HepG2 (cell line): ENCODE data around the gene CCDC154. TPM values are rescaled to one million over a fixed set of nuclear protein-coding genes. Genes with fewer than 3 reads are reported as not detected.

ENCODE experiments used
- ARID2 ChIP-seq: sonication (generic); formaldehyde crosslinking; IDR thresholded peaks from 2 replicates; pipeline ENCODE4 v1.8.1; 2022; ENCODE audit warnings: mild to moderate bottlenecking, missing genetic modification reagents, borderline replicate concordance
- GATAD2A ChIP-seq: IDR thresholded peaks from 2 replicates; pipeline ENCODE4 v1.6.1; 2016
- JUN ChIP-seq: sonication (generic); formaldehyde crosslinking; IDR thresholded peaks from 2 replicates; pipeline ENCODE4 v1.4.0; 2020; ENCODE audit warnings: mild to moderate bottlenecking, missing genetic modification reagents
- KDM2A ChIP-seq: sonication (generic); formaldehyde crosslinking; IDR thresholded peaks from 2 replicates; pipeline ENCODE4 v1.4.0; 2020; ENCODE audit warnings: low read depth, missing genetic modification reagents, borderline replicate concordance
- KDM5B ChIP-seq: sonication (generic); formaldehyde crosslinking; IDR thresholded peaks from 2 replicates; pipeline ENCODE4 v1.4.0; 2020; ENCODE audit warnings: missing genetic modification reagents, mild to moderate bottlenecking, borderline replicate concordance
- KMT2B ChIP-seq: IDR thresholded peaks from 2 replicates; pipeline ENCODE4 v1.6.1; 2016; ENCODE audit warnings: missing genetic modification reagents, missing compliant biosample characterization
- NR1H2 ChIP-seq: sonication (generic); formaldehyde crosslinking; IDR thresholded peaks from 2 replicates; pipeline ENCODE4 v1.8.1; 2022; ENCODE audit warnings: low read depth, missing genetic modification reagents, borderline replicate concordance
- PHF8 ChIP-seq: sonication (generic); formaldehyde crosslinking; IDR thresholded peaks from 2 replicates; pipeline ENCODE4 v1.5.0; 2020; ENCODE audit warnings: missing genetic modification reagents
- ZBTB7B ChIP-seq: sonication (generic); formaldehyde crosslinking; IDR thresholded peaks from 2 replicates; pipeline ENCODE4 v1.4.0; 2020; ENCODE audit warnings: missing genetic modification reagents
- ZNF382 ChIP-seq: sonication (generic); formaldehyde crosslinking; IDR thresholded peaks from 2 replicates; pipeline ENCODE4 v1.5.0; 2020; ENCODE audit warnings: missing genetic modification reagents, mild to moderate bottlenecking, borderline replicate concordance
- ZNF567 ChIP-seq: sonication (generic); formaldehyde crosslinking; IDR thresholded peaks from 2 replicates; pipeline ENCODE4 v1.8.1; 2023; ENCODE audit warnings: mild to moderate bottlenecking, missing genetic modification reagents, borderline replicate concordance
- ZNF660 ChIP-seq: sonication (generic); formaldehyde crosslinking; IDR thresholded peaks from 2 replicates; pipeline ENCODE4 v1.5.1; 2020; ENCODE audit warnings: mild to moderate bottlenecking, low read depth, missing genetic modification reagents, borderline replicate concordance
- ZNF720 ChIP-seq: sonication (generic); formaldehyde crosslinking; IDR thresholded peaks from 2 replicates; pipeline ENCODE4 v1.4.0; 2020; ENCODE audit warnings: missing genetic modification reagents
- ZSCAN20 ChIP-seq: sonication (generic); formaldehyde crosslinking; IDR thresholded peaks from 2 replicates; pipeline ENCODE4 v1.4.0; 2020; ENCODE audit warnings: missing genetic modification reagents, mild to moderate bottlenecking, borderline replicate concordance
- ZSCAN31 ChIP-seq: sonication (generic); formaldehyde crosslinking; IDR thresholded peaks from 2 replicates; pipeline ENCODE4 v1.5.0; 2020; ENCODE audit warnings: low read depth, mild to moderate bottlenecking, missing genetic modification reagents
- polyA plus RNA-seq, 8 experiments: library from polyadenylated mRNA; depleted of rRNA in 3 of 8; stranded (reverse) in 7 of 8; unstranded in 1 of 8; fragments of >200 nt; fragmentation: Illumina TruSeq in 4 of 8; extraction: Trizol in 4 of 8; gene quantifications; 2 replicates each; pipeline versions ENCODE4 v1.2.1 to v1.2.3, GENCODE V29; 2011 to 2016; ENCODE audit warnings: low read depth in 4 of 8, missing spikeins in 1 of 8, mixed read lengths in 1 of 8; ENCODE audit not compliant: insufficient read depth in 1 of 8
- total RNA-seq, 5 experiments: library from RNA; depleted of rRNA; stranded (reverse); fragments of >200 nt; fragmentation: Illumina TruSeq; extraction: Trizol; gene quantifications; 2 replicates each; pipeline ENCODE4 v1.2.3, GENCODE V29; 2016; ENCODE audit warnings: low read depth in 1 of 5
- TF ChIP-seq, protein P1 (sequence below): sonication (generic); formaldehyde crosslinking; IDR thresholded peaks from 2 replicates; pipeline ENCODE4 v1.8.1; 2023; ENCODE audit warnings: mild to moderate bottlenecking, moderate library complexity, missing genetic modification reagents
- TF ChIP-seq, protein P2 (sequence below): sonication (generic); formaldehyde crosslinking; IDR thresholded peaks from 2 replicates; pipeline ENCODE4 v1.9.0; 2021; ENCODE audit warnings: missing genetic modification reagents, borderline replicate concordance
- TF ChIP-seq, protein P3 (sequence below): sonication (generic); formaldehyde crosslinking; IDR thresholded peaks from 2 replicates; pipeline ENCODE4 v1.5.0; 2020; ENCODE audit warnings: mild to moderate bottlenecking, low read depth, missing genetic modification reagents, borderline replicate concordance
- TF ChIP-seq, protein P4 (sequence below): sonication (generic); formaldehyde crosslinking; IDR thresholded peaks from 2 replicates; pipeline ENCODE4 v1.8.0; 2023; ENCODE audit warnings: mild to moderate bottlenecking, missing genetic modification reagents
- TF ChIP-seq, protein P5 (sequence below): sonication (generic); formaldehyde crosslinking; IDR thresholded peaks from 2 replicates; pipeline ENCODE4 v1.8.0; 2022; ENCODE audit warnings: missing genetic modification reagents, mild to moderate bottlenecking, borderline replicate concordance

The CCDC154 gene
- total and polyA plus RNA-seq, 2 of the 13 experiments (the other 11 are each of a cell fraction or from before 2014, with no cell fraction given): 0.92 to 1.5 TPM

DNA sequence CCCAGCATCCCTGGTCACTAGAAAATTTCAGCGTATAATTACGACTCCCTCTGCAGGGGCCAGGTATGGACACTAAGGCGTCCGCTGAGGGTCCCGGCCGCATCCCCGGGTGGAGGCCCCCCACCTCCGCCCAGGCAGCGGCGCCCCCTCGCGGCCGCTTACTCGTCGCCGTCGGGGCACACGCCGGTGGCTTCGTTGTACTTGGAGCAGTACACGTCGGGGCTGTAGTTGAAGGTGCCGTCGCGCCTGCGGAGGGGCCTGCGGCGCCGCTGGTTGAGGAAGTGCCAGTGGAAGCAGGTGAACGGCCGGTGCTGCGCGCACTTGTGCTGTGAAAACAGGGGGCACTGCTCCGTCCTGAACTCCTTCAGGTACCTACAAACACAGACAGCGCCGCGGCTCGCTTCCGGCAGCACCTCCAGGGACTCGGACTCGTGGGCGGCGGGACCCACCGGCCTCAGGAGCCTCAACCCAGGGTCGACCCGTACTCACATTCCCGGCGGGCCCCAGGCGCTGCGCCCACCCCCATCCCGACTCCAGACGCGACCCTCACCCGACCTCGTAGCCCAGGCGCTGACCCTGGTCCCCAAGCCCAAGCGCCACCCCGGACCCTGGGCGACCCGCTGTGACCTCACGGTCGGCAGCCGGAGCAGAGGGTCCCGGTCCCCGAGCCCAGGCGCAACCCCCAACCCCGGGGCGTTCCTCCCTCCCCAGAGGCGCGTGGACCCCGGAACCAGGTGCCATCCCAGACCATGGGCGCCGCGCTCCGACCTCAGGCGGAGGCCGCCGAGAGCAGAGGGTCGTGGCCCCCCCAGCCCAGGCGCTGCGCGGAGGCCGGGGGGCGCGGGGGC, 30.4 kb downstream of the CCDC154 start (continued):
- TF ChIP-seq, protein P1, sequence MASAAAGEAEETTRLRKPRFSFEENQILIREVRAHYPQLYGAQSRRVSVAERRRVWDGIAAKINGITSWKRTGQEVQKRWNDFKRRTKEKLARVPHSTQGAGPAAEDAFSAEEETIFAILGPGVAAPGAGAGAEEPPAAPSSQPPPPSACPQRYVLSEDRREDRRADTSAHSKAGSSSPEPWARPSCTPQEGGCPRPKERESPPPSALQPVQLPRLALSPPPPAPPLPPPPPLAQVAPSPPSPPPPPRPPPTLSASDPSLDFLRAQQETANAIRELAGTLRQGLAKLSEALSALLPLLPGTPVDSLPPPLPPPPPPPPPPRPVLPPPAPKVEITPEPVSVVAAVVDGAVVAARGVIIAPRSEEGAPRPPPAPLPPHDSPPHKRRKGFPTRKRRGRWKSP (CRISPR knock-in tag): no peak
- TF ChIP-seq GATAD2A (CRISPR knock-in tag) (no peak), PHF8 (CRISPR knock-in tag) (peak; percentile 25), ZSCAN20 (CRISPR knock-in tag) (no peak), KDM5B (CRISPR knock-in tag) (peak; percentile 63; the same call in 1 of the 2 replicates), ZNF660 (CRISPR knock-in tag) (no peak), ZBTB7B (CRISPR knock-in tag) (peak; percentile 68; the same call in 1 of the 2 replicates), NR1H2 (no peak), ZNF567 (CRISPR knock-in tag) (no peak), ARID2 (CRISPR knock-in tag) (0 out of 2 replicates have a peak, but pooled peaks have one; percentile 35), KDM2A (CRISPR knock-in tag) (peak; percentile 80; the same call in 1 of the 2 replicates), ZSCAN31 (CRISPR knock-in tag) (no peak), JUN (CRISPR knock-in tag) (no peak), KMT2B (0 out of 2 replicates have a peak, but pooled peaks have one; percentile 39), ZNF720 (CRISPR knock-in tag) (no peak), ZNF382 (no peak)
- TF ChIP-seq, protein P2, sequence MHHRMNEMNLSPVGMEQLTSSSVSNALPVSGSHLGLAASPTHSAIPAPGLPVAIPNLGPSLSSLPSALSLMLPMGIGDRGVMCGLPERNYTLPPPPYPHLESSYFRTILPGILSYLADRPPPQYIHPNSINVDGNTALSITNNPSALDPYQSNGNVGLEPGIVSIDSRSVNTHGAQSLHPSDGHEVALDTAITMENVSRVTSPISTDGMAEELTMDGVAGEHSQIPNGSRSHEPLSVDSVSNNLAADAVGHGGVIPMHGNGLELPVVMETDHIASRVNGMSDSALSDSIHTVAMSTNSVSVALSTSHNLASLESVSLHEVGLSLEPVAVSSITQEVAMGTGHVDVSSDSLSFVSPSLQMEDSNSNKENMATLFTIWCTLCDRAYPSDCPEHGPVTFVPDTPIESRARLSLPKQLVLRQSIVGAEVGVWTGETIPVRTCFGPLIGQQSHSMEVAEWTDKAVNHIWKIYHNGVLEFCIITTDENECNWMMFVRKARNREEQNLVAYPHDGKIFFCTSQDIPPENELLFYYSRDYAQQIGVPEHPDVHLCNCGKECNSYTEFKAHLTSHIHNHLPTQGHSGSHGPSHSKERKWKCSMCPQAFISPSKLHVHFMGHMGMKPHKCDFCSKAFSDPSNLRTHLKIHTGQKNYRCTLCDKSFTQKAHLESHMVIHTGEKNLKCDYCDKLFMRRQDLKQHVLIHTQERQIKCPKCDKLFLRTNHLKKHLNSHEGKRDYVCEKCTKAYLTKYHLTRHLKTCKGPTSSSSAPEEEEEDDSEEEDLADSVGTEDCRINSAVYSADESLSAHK (CRISPR knock-in tag): no peak
- TF ChIP-seq, protein P3, sequence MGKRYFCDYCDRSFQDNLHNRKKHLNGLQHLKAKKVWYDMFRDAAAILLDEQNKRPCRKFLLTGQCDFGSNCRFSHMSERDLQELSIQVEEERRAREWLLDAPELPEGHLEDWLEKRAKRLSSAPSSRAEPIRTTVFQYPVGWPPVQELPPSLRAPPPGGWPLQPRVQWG (CRISPR knock-in tag): no peak
- TF ChIP-seq, protein P4, sequence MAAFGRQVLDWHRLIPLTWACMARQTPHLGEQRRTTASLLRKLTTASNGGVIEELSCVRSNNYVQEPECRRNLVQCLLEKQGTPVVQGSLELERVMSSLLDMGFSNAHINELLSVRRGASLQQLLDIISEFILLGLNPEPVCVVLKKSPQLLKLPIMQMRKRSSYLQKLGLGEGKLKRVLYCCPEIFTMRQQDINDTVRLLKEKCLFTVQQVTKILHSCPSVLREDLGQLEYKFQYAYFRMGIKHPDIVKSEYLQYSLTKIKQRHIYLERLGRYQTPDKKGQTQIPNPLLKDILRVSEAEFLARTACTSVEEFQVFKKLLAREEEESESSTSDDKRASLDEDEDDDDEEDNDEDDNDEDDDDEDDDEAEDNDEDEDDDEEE (CRISPR knock-in tag): 0 out of 2 replicates have a peak, but pooled peaks have one; percentile 40
- TF ChIP-seq, protein P5, sequence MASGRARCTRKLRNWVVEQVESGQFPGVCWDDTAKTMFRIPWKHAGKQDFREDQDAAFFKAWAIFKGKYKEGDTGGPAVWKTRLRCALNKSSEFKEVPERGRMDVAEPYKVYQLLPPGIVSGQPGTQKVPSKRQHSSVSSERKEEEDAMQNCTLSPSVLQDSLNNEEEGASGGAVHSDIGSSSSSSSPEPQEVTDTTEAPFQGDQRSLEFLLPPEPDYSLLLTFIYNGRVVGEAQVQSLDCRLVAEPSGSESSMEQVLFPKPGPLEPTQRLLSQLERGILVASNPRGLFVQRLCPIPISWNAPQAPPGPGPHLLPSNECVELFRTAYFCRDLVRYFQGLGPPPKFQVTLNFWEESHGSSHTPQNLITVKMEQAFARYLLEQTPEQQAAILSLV (CRISPR knock-in tag): no peak
